ENCODE measurements around the gene PLPPR1. TPM values are rescaled to one million over a fixed set of nuclear protein-coding genes. Genes with fewer than 3 reads are reported as not detected.

PLPPR1 gene
- total RNA-seq, 1 experiment from 2014 or later = 2.4 TPM

GRCh38 chr9:101246691-101247090 is 218.2 kb downstream of the PLPPR1 start:
- Mint-ChIP-seq H3K4me3 (no peak overlapping the region), H3K27ac (no peak overlapping the region), H3K27me3 (ENCODE audit: low read depth) (no peaks in the 10 kb centered on the region), H3K4me1 (no peaks in the 10 kb centered on the region), H3K9me3 (no peaks in the 10 kb centered on the region), H3K36me3 (ENCODE audit: insufficient read depth in 1 of 3, low read depth in 3 of 3) (no peaks in the 10 kb centered on the region)
- Histone ChIP-seq H4K8ac (replicated peaks; ENCODE audit: insufficient read length, low read depth, low read length) (no peak overlapping the region), H3K23ac (ENCODE audit: insufficient read length, low read depth, low read length) (no peak overlapping the region), H3K4me2 (ENCODE audit: insufficient read depth, insufficient read length, low read length) (no peak overlapping the region), H2AFZ (ENCODE audit: low read length) (no peak overlapping the region), H3T11ph (ENCODE audit: low read length) (no peak overlapping the region), H3K14ac (ENCODE audit: insufficient read depth, low read length) (no peak overlapping the region), H3K9me3 (ENCODE audit: control insufficient read depth, low read depth, low read length) (no peaks in the 10 kb centered on the region), H4K20me1 (ENCODE audit: control insufficient read depth, insufficient read depth, insufficient read length) (no peaks in the 10 kb centered on the region), H3K23me2 (ENCODE audit: insufficient read length, low read depth, low read length, poor library complexity, severe bottlenecking) (no peaks in the 10 kb centered on the region), H3K56ac (ENCODE audit: insufficient read length, low read depth, low read length) (no peak overlapping the region), H3K79me1 (ENCODE audit: insufficient read depth, low read depth, low read length, poor library complexity, severe bottlenecking) (no peaks in the 10 kb centered on the region), H3K27me3 (ENCODE audit: insufficient read depth, low read length) (no peaks in the 10 kb centered on the region), H2BK5ac (ENCODE audit: insufficient read length, low read length) (no peak overlapping the region), H2BK12ac (ENCODE audit: insufficient read length, low read depth, low read length) (no peak overlapping the region), H3K4ac (ENCODE audit: low read depth, low read length) (no peak overlapping the region), H2BK20ac (ENCODE audit: low read depth, low read length, poor library complexity, severe bottlenecking) (no peak overlapping the region), H3K27ac (ENCODE audit: insufficient read length, low read depth, low read length) (no peak overlapping the region), H2BK120ac (ENCODE audit: low read depth, low read length, poor library complexity, severe bottlenecking) (no peak overlapping the region), H3K18ac (ENCODE audit: insufficient read length, low read depth, low read length) (no peak overlapping the region), H4K5ac (ENCODE audit: insufficient read length, low read depth, low read length) (no peak overlapping the region), H3K9ac (ENCODE audit: extremely low read depth, insufficient read length, low read length) (no peak overlapping the region), H2BK15ac (ENCODE audit: low read depth, low read length) (no peak overlapping the region), H3K4me1 (ENCODE audit: insufficient read depth, low read length) (no peaks in the 10 kb centered on the region), H4K91ac (ENCODE audit: insufficient read length, low read depth, low read length) (no peak overlapping the region), H3K79me2 (ENCODE audit: insufficient read depth, low read length) (no peaks in the 10 kb centered on the region), H2AK5ac (ENCODE audit: insufficient read length, low read length) (no peak overlapping the region)
- DNase-seq = no peak
- no peak for TF ChIP-seq CTCF (conservative IDR thresholded peaks at IDR 0.05)
- WGBS (ENCODE audit: extremely low coverage, insufficient read length, low lambda C conversion rate) = no CpG with 5 or more reads among the region's 1 CpG
